Activated CD8-positive, alpha-beta T cell treated with anti-CD3 and anti-CD28 coated beads, Interleukin-2, amount 10 ng/mL, durations not matched to agents 7 days and 5 days (primary cell): ENCODE measurements around the gene DEF6. TPM values are rescaled to one million over a fixed set of nuclear protein-coding genes. Genes with fewer than 3 reads are reported as not detected.

Experiments
- ATAC-seq: fragments of 150-1000 bp; cut with Tn5 transposase; one replicate; pipeline ENCODE4 v1.10.0; 2021; ENCODE audit warnings: moderate library complexity
- CTCF ChIA-PET: fragments of 350-600 bp; sonication (Branson Sonifier 250); formaldehyde crosslinking; loops from one replicate; lab custom pipeline; 2021; ENCODE audit warnings: antibody characterized with exemption; lab: Charles Lee
- POLR2A ChIA-PET: fragments of 350-600 bp; sonication (Branson Sonifier 250); formaldehyde crosslinking; loops from one replicate; lab custom pipeline; 2021; ENCODE audit warnings: antibody characterized with exemption; lab: Charles Lee
- DNase-seq: peaks from one replicate; pipeline ENCODE4 v3.0.0-alpha.2; 2020
- H3K27ac Mint-ChIP-seq: one replicate; pipeline ENCODE4 v1.8.0; 2021; ENCODE audit warnings: mild to moderate bottlenecking, mixed read lengths
- H3K27me3 Mint-ChIP-seq: one replicate; pipeline ENCODE4 v1.8.0; 2021; ENCODE audit warnings: low read depth, mixed read lengths
- H3K36me3 Mint-ChIP-seq: one replicate; pipeline ENCODE4 v1.8.0; 2021; ENCODE audit warnings: low read depth, mixed read lengths
- H3K4me1 Mint-ChIP-seq: one replicate; pipeline ENCODE4 v1.8.0; 2021; ENCODE audit warnings: low read depth, mixed read lengths
- H3K4me3 Mint-ChIP-seq: one replicate; pipeline ENCODE4 v1.8.0; 2021; ENCODE audit warnings: mild to moderate bottlenecking, mixed read lengths
- H3K9me3 Mint-ChIP-seq: one replicate; pipeline ENCODE4 v1.8.0; 2022; ENCODE audit warnings: mixed read lengths; ENCODE audit not compliant: insufficient read depth
- total RNA-seq, 2 experiments: library from RNA; stranded (reverse); gene quantifications; one replicate each; pipeline ENCODE4 v1.2.3, GENCODE V29; 2021

DEF6 gene
- total RNA-seq, 2 experiments from 2014 or later, result 191 to 195 TPM

- POLR2A ChIA-PET, result interaction anchor here (0.6 to 4.3 kb wide), 9 partner anchors 7 to 141 kb away, joined by 3 to 59 read pairs (median 4); partner anchors contain the start of genes DEF6 and PPARD
- peak overlapping the region; percentile 65 for H3K4me3 Mint-ChIP-seq
- H3K27ac Mint-ChIP-seq, result peak overlapping the region; percentile 96
- peak; percentile 31 for DNase-seq
- ATAC-seq, result peak; percentile 50
- peaks cover 87% of the 10 kb centered on the region for H3K4me1 Mint-ChIP-seq
- CTCF ChIA-PET, result interaction anchor here (0.9 to 26.7 kb wide), 5 partner anchors 10 to 139 kb away, joined by 3 to 446 read pairs (median 5); partner anchors contain the start of gene DEF6
- H3K36me3 Mint-ChIP-seq, result peaks cover 82% of the 10 kb centered on the region
- H3K9me3 Mint-ChIP-seq, result no peaks in the 10 kb centered on the region
- H3K27me3 Mint-ChIP-seq, result no peaks in the 10 kb centered on the region
These were observed 12.7 kb downstream of the DEF6 start for GRCh38 chr6:35310265-35310831.

- Mint-ChIP-seq H3K9me3 (no peaks in the 10 kb centered on the region), H3K4me1 (peaks cover 86% of the 10 kb centered on the region), H3K27ac (peak overlapping the region; percentile 96), H3K36me3 (peaks cover 85% of the 10 kb centered on the region), H3K27me3 (no peaks in the 10 kb centered on the region), H3K4me3 (peak overlapping the region; percentile 65)
- CTCF ChIA-PET, result interaction anchor here (0.7 to 26.7 kb wide), 8 partner anchors 11 to 211 kb away, joined by 3 to 446 read pairs (median 4); partner anchors contain the start of genes DEF6 and RPL10A
- peak; percentile 78 for DNase-seq
- POLR2A ChIA-PET, result interaction anchor here (0.8 to 4.3 kb wide), 7 partner anchors 9 to 139 kb away, joined by 3 to 59 read pairs (median 4); partner anchors contain the start of gene DEF6
- peak; percentile 88 for ATAC-seq
These were observed 13.9 kb downstream of the DEF6 start for GRCh38 chr6:35311390-35312075.

DNA sequence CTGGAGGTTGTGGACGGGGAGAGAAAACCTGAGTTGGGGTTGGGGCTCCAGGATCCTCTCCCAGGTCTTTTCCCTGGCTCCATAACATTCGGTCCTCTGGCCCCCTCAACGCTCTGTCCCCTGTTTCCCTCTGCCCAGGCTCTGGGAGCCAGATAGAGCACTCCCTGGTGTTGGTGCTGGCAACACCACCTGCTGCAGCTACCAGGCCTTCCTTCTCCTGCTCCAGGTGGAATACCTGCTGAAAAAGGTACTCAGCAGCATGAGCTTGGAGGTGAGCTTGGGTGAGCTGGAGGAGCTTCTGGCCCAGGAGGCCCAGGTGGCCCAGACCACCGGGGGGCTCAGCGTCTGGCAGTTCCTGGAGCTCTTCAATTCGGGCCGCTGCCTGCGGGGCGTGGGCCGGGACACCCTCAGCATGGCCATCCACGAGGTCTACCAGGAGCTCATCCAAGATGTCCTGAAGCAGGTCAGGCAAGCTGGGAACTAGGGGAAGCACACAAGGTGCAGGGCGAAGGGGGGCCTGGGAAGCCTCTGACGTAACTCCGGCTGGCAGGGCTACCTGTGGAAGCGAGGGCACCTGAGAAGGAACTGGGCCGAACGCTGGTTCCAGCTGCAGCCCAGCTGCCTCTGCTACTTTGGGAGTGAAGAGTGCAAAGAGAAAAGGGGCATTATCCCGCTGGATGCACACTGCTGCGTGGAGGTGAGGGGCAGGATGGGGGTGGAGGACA lies 14.6 kb downstream of the DEF6 start:
- CTCF ChIA-PET, result interaction anchor here (1.1 to 26.7 kb wide), 6 partner anchors 12 to 211 kb away, joined by 3 to 446 read pairs (median 5); partner anchors contain the start of genes DEF6 and RPL10A
- H3K4me1 Mint-ChIP-seq, result peaks cover 79% of the 10 kb centered on the region
- POLR2A ChIA-PET, result interaction anchor here (1.2 to 4.3 kb wide), 4 partner anchors 9 to 16 kb away, joined by 4 to 59 read pairs (median 15); partner anchors contain the start of gene DEF6
- peak overlapping the region; percentile 96 for H3K27ac Mint-ChIP-seq
- peaks cover 85% of the 10 kb centered on the region for H3K36me3 Mint-ChIP-seq
- no peak for DNase-seq
- no peaks in the 10 kb centered on the region for H3K9me3 Mint-ChIP-seq
- ATAC-seq, result no peak
- no peaks in the 10 kb centered on the region for H3K27me3 Mint-ChIP-seq
- peak overlapping the region; percentile 65 for H3K4me3 Mint-ChIP-seq

DNA sequence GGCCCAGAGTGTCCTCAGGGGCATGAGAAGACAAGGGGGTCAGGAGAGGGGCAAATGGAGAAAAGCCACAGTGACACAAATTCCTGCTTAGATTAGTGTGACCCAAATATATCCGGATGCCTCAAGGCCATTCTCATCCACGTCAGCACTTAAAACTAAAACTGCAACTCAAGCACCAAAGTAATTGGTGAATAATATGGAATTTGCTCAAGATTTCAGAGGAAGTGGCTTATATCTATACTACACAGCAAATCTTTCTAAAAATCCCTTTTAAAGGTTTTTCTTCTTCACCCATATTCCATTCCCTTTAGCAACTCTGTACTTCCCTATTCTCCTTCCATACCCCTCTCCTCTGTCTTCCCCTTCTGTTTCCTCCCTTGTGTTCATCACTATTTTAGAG lies 15.2 kb downstream of the DEF6 start:
- H3K4me3 Mint-ChIP-seq, result peak overlapping the region; percentile 65
- CTCF ChIA-PET, result interaction anchor here (1.2 to 26.7 kb wide), 5 partner anchors 12 to 210 kb away, joined by 3 to 446 read pairs (median 24); partner anchors contain the start of gene DEF6
- no peaks in the 10 kb centered on the region for H3K27me3 Mint-ChIP-seq
- peaks cover 73% of the 10 kb centered on the region for H3K4me1 Mint-ChIP-seq
- no peak for DNase-seq
- H3K27ac Mint-ChIP-seq, result peak overlapping the region; percentile 96
- H3K36me3 Mint-ChIP-seq, result peaks cover 86% of the 10 kb centered on the region
- POLR2A ChIA-PET, result interaction anchor here (1.2 to 4.3 kb wide), 3 partner anchors 10 to 15 kb away, joined by 4 to 59 read pairs (median 23); partner anchors contain the start of gene DEF6
- ATAC-seq, result no peak
- no peaks in the 10 kb centered on the region for H3K9me3 Mint-ChIP-seq

GRCh38 chr6:35317483-35318195 lies 20.0 kb downstream of the DEF6 start:
- no peak for ATAC-seq
- ChIA-PET POLR2A (no interaction called here), CTCF (interaction anchor here (1.3 to 26.7 kb wide), 3 partner anchors 10 to 149 kb away, joined by 4 to 446 read pairs (median 4); partner anchors contain the start of gene DEF6)
- Mint-ChIP-seq H3K27me3 (no peaks in the 10 kb centered on the region), H3K4me1 (peaks cover 31% of the 10 kb centered on the region), H3K36me3 (peaks cover 84% of the 10 kb centered on the region), H3K4me3 (no peak overlapping the region), H3K27ac (no peak overlapping the region), H3K9me3 (no peaks in the 10 kb centered on the region)
- DNase-seq, result no peak

GRCh38 chr6:35318196-35319171 lies 20.9 kb downstream of the DEF6 start:
- Mint-ChIP-seq H3K27ac (no peak overlapping the region), H3K36me3 (peaks cover 80% of the 10 kb centered on the region), H3K27me3 (no peaks in the 10 kb centered on the region), H3K4me3 (no peak overlapping the region), H3K9me3 (no peaks in the 10 kb centered on the region), H3K4me1 (peaks cover 25% of the 10 kb centered on the region)
- DNase-seq (no peak), ATAC-seq (no peak)
- POLR2A ChIA-PET, result interaction anchor here (2.6 kb wide), 1 partner anchor 20 kb away, joined by 9 read pairs; no protein-coding TSS in a partner anchor
- CTCF ChIA-PET, result interaction anchor here (1.5 to 26.7 kb wide), 2 partner anchors 9 to 18 kb away, joined by 4 to 446 read pairs; partner anchors contain the start of gene DEF6

DNA sequence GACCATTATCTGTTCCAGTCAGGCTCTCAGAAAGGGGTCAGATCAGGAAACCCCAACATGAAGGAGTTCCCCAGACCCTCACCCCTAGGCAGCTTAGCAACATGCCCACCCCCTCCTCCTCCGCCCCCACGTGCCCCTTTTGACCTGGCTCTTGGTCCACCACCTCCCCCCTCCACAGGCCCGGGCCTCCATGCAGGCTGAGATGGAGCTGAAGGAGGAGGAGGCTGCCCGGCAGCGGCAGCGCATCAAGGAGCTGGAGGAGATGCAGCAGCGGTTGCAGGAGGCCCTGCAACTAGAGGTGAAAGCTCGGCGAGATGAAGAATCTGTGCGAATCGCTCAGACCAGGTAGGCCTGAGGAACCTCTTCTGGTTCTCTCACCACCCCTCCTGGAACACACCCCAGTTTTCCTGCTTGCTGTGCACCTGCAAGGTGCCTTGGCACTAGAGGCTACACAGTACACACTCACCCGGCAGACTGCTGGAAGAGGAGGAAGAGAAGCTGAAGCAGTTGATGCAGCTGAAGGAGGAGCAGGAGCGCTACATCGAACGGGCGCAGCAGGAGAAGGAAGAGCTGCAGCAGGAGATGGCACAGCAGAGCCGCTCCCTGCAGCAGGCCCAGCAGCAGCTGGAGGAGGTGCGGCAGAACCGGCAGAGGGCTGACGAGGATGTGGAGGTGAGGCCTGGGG lies 21.9 kb downstream of the DEF6 start:
- Mint-ChIP-seq H3K4me3 (no peak overlapping the region), H3K27me3 (no peaks in the 10 kb centered on the region), H3K4me1 (peaks cover 17% of the 10 kb centered on the region), H3K9me3 (no peaks in the 10 kb centered on the region), H3K36me3 (peaks cover 75% of the 10 kb centered on the region), H3K27ac (no peak overlapping the region)
- POLR2A ChIA-PET, result interaction anchor here (0.6 to 2.6 kb wide), 2 partner anchors 17 to 21 kb away, joined by 3 to 9 read pairs; no protein-coding TSS in a partner anchor
- CTCF ChIA-PET, result interaction anchor here (0.7 to 26.7 kb wide), 2 partner anchors 19 to 130 kb away, joined by 3 to 446 read pairs; partner anchors contain the start of gene DEF6
- ATAC-seq (no peak), DNase-seq (no peak)

DNA sequence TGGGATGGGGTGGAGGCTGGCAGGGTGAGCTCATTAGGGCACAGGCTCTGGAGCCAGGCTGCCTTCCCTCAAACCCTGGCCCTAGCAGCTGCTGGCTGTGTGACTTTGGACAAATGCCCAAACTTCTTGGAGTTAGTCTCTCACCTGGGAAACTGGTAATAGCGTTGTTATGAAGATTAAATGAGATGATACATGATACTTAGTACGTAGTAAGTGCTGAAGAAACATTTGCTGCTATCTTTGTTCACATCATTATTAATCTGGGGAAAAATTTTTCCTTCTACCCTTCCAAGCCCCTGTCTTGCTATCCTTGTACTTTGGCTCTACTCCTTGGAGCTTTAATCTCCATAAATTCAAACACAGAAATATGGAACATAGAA lies 22.4 kb downstream of the DEF6 start:
- Mint-ChIP-seq H3K4me3 (no peak overlapping the region), H3K36me3 (peaks cover 74% of the 10 kb centered on the region), H3K4me1 (peaks cover 11% of the 10 kb centered on the region), H3K27me3 (no peaks in the 10 kb centered on the region), H3K27ac (no peak overlapping the region), H3K9me3 (no peaks in the 10 kb centered on the region)
- ChIA-PET CTCF (interaction anchor here (0.7 to 26.7 kb wide), 2 partner anchors 20 to 130 kb away, joined by 3 to 446 read pairs; partner anchors contain the start of gene DEF6), POLR2A (interaction anchor here (0.6 to 2.6 kb wide), 2 partner anchors 17 to 22 kb away, joined by 3 to 9 read pairs; no protein-coding TSS in a partner anchor)
- ATAC-seq (no peak), DNase-seq (no peak)

- Mint-ChIP-seq H3K27ac (no peak overlapping the region), H3K9me3 (no peaks in the 10 kb centered on the region), H3K27me3 (no peaks in the 10 kb centered on the region), H3K36me3 (peaks cover 72% of the 10 kb centered on the region), H3K4me3 (no peak overlapping the region), H3K4me1 (peaks cover 6% of the 10 kb centered on the region)
- CTCF ChIA-PET, result interaction anchor here (26.7 kb wide), 1 partner anchor 21 kb away, joined by 446 read pairs; the partner anchor contains the start of gene DEF6
- DNase-seq (no peak), ATAC-seq (no peak)
- POLR2A ChIA-PET, result interaction anchor here (2.6 kb wide), 1 partner anchor 23 kb away, joined by 9 read pairs; no protein-coding TSS in a partner anchor
These were observed 23.5 kb downstream of the DEF6 start for GRCh38 chr6:35321091-35321490.
